CD14-positive monocyte (primary cell): ENCODE data around the gene GC. TPM values are rescaled to one million over a fixed set of nuclear protein-coding genes. Genes with fewer than 3 reads are reported as not detected.

Experiments
- DNase-seq, 3 donors: peaks; one replicate each; pipeline ENCODE4 v3.0.0-alpha.2; 2011 to 2022
- H2AFZ ChIP-seq: 2 replicates; pipeline ENCODE4 v1.6.0; 2012; ENCODE audit warnings: mild to moderate bottlenecking, low read depth, low read length, inconsistent platforms; ENCODE audit not compliant: insufficient read depth, poor library complexity, severe bottlenecking
- H3K27ac ChIP-seq, 2 donors: 1 replicate in 1 of 2; 2 replicates in 1 of 2; pipeline ENCODE4 v1.5.1; 2012 to 2013; ENCODE audit warnings: low read length in 2 of 2, control low read depth in 1 of 2, inconsistent platforms in 1 of 2, low read depth in 1 of 2, mild to moderate bottlenecking in 1 of 2
- H3K27me3 ChIP-seq, 2 donors: one replicate each; pipeline versions ENCODE4 v1.6.0 to v1.6.1; 2011 to 2013; ENCODE audit warnings: low read length in 2 of 2; ENCODE audit not compliant: control insufficient read depth in 2 of 2, insufficient read depth in 2 of 2
- H3K36me3 ChIP-seq, 2 donors: replicated peaks in 1 of 2; 1 replicate in 1 of 2; 2 replicates in 1 of 2; pipeline versions ENCODE4 v1.5.1 to v1.6.1; 2012 to 2013; ENCODE audit warnings: low read length in 2 of 2, control low read depth in 1 of 2, inconsistent platforms in 1 of 2, mild to moderate bottlenecking in 1 of 2; ENCODE audit not compliant: insufficient read depth in 2 of 2, control insufficient read depth in 1 of 2
- H3K4me1 ChIP-seq, 2 donors: 1 replicate in 1 of 2; 2 replicates in 1 of 2; pipeline versions ENCODE4 v1.5.1 to v1.6.1; 2012 to 2013; ENCODE audit warnings: low read length in 2 of 2, control low read depth in 1 of 2, inconsistent platforms in 1 of 2, mild to moderate bottlenecking in 1 of 2, moderate library complexity in 1 of 2; ENCODE audit not compliant: insufficient read depth in 2 of 2, control insufficient read depth in 1 of 2
- H3K4me2 ChIP-seq: replicated peaks from 2 replicates; pipeline ENCODE3; 2012; ENCODE audit warnings: low read length, moderate library complexity, mild to moderate bottlenecking; ENCODE audit not compliant: poor library complexity, severe bottlenecking; ENCODE audit errors: extremely low read depth
- H3K4me3 ChIP-seq, 3 experiments: fragments of 200-600 bp in 1 of 3; sonication (generic) in 1 of 3; replicated peaks in 1 of 3; 1 replicate in 2 of 3; 2 replicates in 1 of 3; pipeline ENCODE4 v1.5.1; 2011 to 2013; ENCODE audit warnings: low read length in 3 of 3, mild to moderate bottlenecking in 3 of 3, control low read depth in 2 of 3, low read depth in 2 of 3, inconsistent platforms in 1 of 3, moderate library complexity in 1 of 3
- H3K79me2 ChIP-seq: 2 replicates; pipeline ENCODE4 v1.6.0; 2012; ENCODE audit warnings: mild to moderate bottlenecking, control low read depth, inconsistent platforms, low read length, moderate library complexity; ENCODE audit not compliant: insufficient read depth
- H3K9ac ChIP-seq: 2 replicates; pipeline ENCODE4 v1.6.0; 2017; ENCODE audit warnings: low read length, mild to moderate bottlenecking; ENCODE audit not compliant: insufficient read depth, poor library complexity, severe bottlenecking
- H3K9me3 ChIP-seq, 2 donors: replicated peaks in 1 of 2; 1 replicate in 1 of 2; 2 replicates in 1 of 2; pipeline versions ENCODE4 v1.5.1 to v1.6.1; 2012 to 2013; ENCODE audit warnings: low read length in 2 of 2, control low read depth in 1 of 2; ENCODE audit not compliant: control insufficient read depth in 1 of 2, insufficient read depth in 1 of 2
- H4K20me1 ChIP-seq: 2 replicates; pipeline ENCODE4 v1.6.0; 2012; ENCODE audit warnings: mild to moderate bottlenecking, low read length, control low read depth, moderate library complexity; ENCODE audit not compliant: insufficient read depth
- H3K27ac Mint-ChIP-seq, 7 donors: one replicate each; pipeline ENCODE4 v1.8.0; 2020; ENCODE audit warnings: mild to moderate bottlenecking in 7 of 7, mixed read lengths in 7 of 7, moderate library complexity in 6 of 7, inconsistent platforms in 2 of 7
- H3K27me3 Mint-ChIP-seq, 3 donors: one replicate each; pipeline ENCODE4 v1.8.0; 2021 to 2022; ENCODE audit warnings: low read depth in 3 of 3, mild to moderate bottlenecking in 3 of 3, mixed read lengths in 3 of 3, moderate library complexity in 3 of 3, inconsistent platforms in 1 of 3
- H3K36me3 Mint-ChIP-seq, 2 donors: one replicate each; pipeline ENCODE4 v1.8.0; 2020; ENCODE audit warnings: mixed read lengths in 2 of 2, inconsistent platforms in 1 of 2, mild to moderate bottlenecking in 1 of 2
- H3K4me1 Mint-ChIP-seq: one replicate; pipeline ENCODE4 v1.8.0; 2020; ENCODE audit warnings: mild to moderate bottlenecking, mixed read lengths
- H3K4me3 Mint-ChIP-seq, 2 donors: one replicate each; pipeline ENCODE4 v1.8.0; 2020; ENCODE audit warnings: mild to moderate bottlenecking in 2 of 2, mixed read lengths in 2 of 2, moderate library complexity in 1 of 2
- H3K9me3 Mint-ChIP-seq, 7 donors: one replicate each; pipeline ENCODE4 v1.8.0; 2020 to 2022; ENCODE audit warnings: mixed read lengths in 7 of 7, mild to moderate bottlenecking in 6 of 7, moderate library complexity in 6 of 7, inconsistent platforms in 2 of 7
- CTCF ChIP-seq: fragments of 200-600 bp; IDR thresholded peaks from one replicate; pipeline ENCODE4 v1.8.0; 2022; ENCODE audit warnings: antibody characterized with exemption, mild to moderate bottlenecking
- WGBS: methylation state at CpG from one replicate; pipeline ENCODE4 v1.1.5; 2013; ENCODE audit warnings: missing lambda C conversion rate; ENCODE audit not compliant: insufficient coverage; 5-methylcytosine and 5-hydroxymethylcytosine counted together
- intact Hi-C, 2 donors: fragments of 100-400 bp; cut with micrococcal nuclease; formaldehyde crosslinking; loops; one replicate each; pipeline versions ENCODE4 v1.15.0 to v1.15.1; 2023
- polyA plus RNA-seq, 3 donors: library from polyadenylated mRNA; depleted of rRNA in 1 of 3; unstranded in 2 of 3; stranded (reverse) in 1 of 3; fragments of 300-500 nt in 2 of 3; fragments of >200 nt in 1 of 3; fragmentation: Illumina TruSeq in 2 of 3; gene quantifications; 1 replicate in 2 of 3; 2 replicates in 1 of 3; pipeline ENCODE4 v1.2.3, GENCODE V29; 2012 to 2021

Gene GC
- polyA plus RNA-seq, 3 donors = not detected

- Mint-ChIP-seq H3K36me3 (no peaks in the 10 kb centered on the region), H3K9me3 (peaks cover 0 to 1% (median 0%) of the 10 kb centered on the region in 7 donors)
Measured at GRCh38 chr4:71772592-71772991, 11.3 kb downstream of the GC start.

GRCh38 chr4:71771613-71772012 lies 12.3 kb downstream of the GC start:
- H3K36me3 ChIP-seq = no peaks in the 10 kb centered on the region
- no peak overlapping the region for H3K4me3 ChIP-seq
- no peak overlapping the region for H3K4me2 ChIP-seq
- no peak overlapping the region for H2AFZ ChIP-seq
- H3K27ac ChIP-seq = no peak overlapping the region
- H3K9me3 ChIP-seq = no peaks in the 10 kb centered on the region
- H3K9ac ChIP-seq = no peak overlapping the region
- H3K4me1 Mint-ChIP-seq = peaks cover 12% of the 10 kb centered on the region
- no peak overlapping the region for H3K27ac Mint-ChIP-seq
- peaks cover 0 to 1% (median 0%) of the 10 kb centered on the region in 7 donors for H3K9me3 Mint-ChIP-seq
- H3K27me3 Mint-ChIP-seq = no peaks in the 10 kb centered on the region
- DNase-seq = no peak
- no peak for TF ChIP-seq CTCF
- no peaks in the 10 kb centered on the region for H3K79me2 ChIP-seq
- no peaks in the 10 kb centered on the region for H4K20me1 ChIP-seq
- no CpG with 5 or more reads among the region's 2 CpGs for WGBS
- H3K4me1 ChIP-seq = peaks cover 4 to 5% of the 10 kb centered on the region in 2 donors
- intact Hi-C loops = no loop called here
- no peak overlapping the region for H3K4me3 Mint-ChIP-seq
- no peaks in the 10 kb centered on the region for H3K27me3 ChIP-seq
- no peaks in the 10 kb centered on the region for H3K36me3 Mint-ChIP-seq

More at GRCh38 chr4:71772592-71772991, 11.3 kb downstream of the GC start:
- intact Hi-C loops = no loop called here
- Histone ChIP-seq H4K20me1 (no peaks in the 10 kb centered on the region), H3K9me3 (no peaks in the 10 kb centered on the region), H3K9ac (no peak overlapping the region), H3K4me3 (no peak overlapping the region), H3K4me2 (no peak overlapping the region), H3K36me3 (no peaks in the 10 kb centered on the region), H3K27me3 (no peaks in the 10 kb centered on the region), H3K27ac (no peak overlapping the region), H3K4me1 (peaks cover 4 to 5% of the 10 kb centered on the region in 2 donors), H2AFZ (no peak overlapping the region), H3K79me2 (no peaks in the 10 kb centered on the region)
- no peak for DNase-seq
- no peak for TF ChIP-seq CTCF
- Mint-ChIP-seq H3K27ac (no peak overlapping the region), H3K4me1 (peaks cover 12% of the 10 kb centered on the region), H3K4me3 (no peak overlapping the region), H3K27me3 (peaks cover 0 to under 1% (median 0%) of the 10 kb centered on the region in 3 donors)
